H1 (cell line): ENCODE results near the gene RAB40C. TPM values are rescaled to one million over a fixed set of nuclear protein-coding genes. Genes with fewer than 3 reads are reported as not detected.

Experiments used
- E2F6 ChIP-seq: IDR thresholded peaks from 2 replicates; pipeline ENCODE4 v1.6.1; 2012; ENCODE audit warnings: inconsistent platforms
- EGR1 ChIP-seq: IDR thresholded peaks from 2 replicates; pipeline ENCODE4 v1.6.1; 2011; ENCODE audit warnings: low read depth, low read length, borderline replicate concordance
- FOSL1 ChIP-seq: IDR thresholded peaks from 2 replicates; pipeline ENCODE4 v1.6.1; 2011; ENCODE audit warnings: mild to moderate bottlenecking, low read depth, low read length, moderate library complexity; ENCODE audit not compliant: insufficient read depth
- HDAC6 ChIP-seq: IDR thresholded peaks from one replicate; pipeline ENCODE4 v1.7.1; 2012; ENCODE audit warnings: low read depth, mild to moderate bottlenecking, inconsistent platforms, low read length, moderate library complexity
- JUN ChIP-seq: IDR thresholded peaks from 2 replicates; pipeline ENCODE4 v1.6.1; 2011; ENCODE audit warnings: low read depth, mild to moderate bottlenecking, improper control_type of control experiment, low read length
- NRF1 ChIP-seq: IDR thresholded peaks from 2 replicates; pipeline ENCODE4 v1.6.1; 2011; ENCODE audit warnings: mild to moderate bottlenecking, low read depth, low read length, improper control_type of control experiment
- SIRT6 ChIP-seq: IDR thresholded peaks from one replicate; pipeline ENCODE4 v1.7.1; 2012; ENCODE audit warnings: low read length, inconsistent platforms
- polyA plus RNA-seq, 7 experiments: library from polyadenylated mRNA; depleted of rRNA in 3 of 7; stranded (reverse) in 5 of 7; unstranded in 2 of 7; fragments of >200 nt in 5 of 7; fragments of 200-250 nt in 2 of 7; gene quantifications; 1 replicate in 5 of 7; 2 replicates in 1 of 7; 4 replicates in 1 of 7; pipeline versions ENCODE4 v1.2.1 to v1.2.3, GENCODE V29; 2011 to 2013; ENCODE audit warnings: missing spikeins in 2 of 7, mixed read lengths in 2 of 7
- total RNA-seq: library from RNA; stranded (reverse); fragmentation: NEBNext Ultra II Directional; extraction: Animal tissue kit (Norgen Biotek cat#: 25700); gene quantifications from 2 replicates; pipeline ENCODE4 v1.2.1, GENCODE V29; 2021

RAB40C gene
- total and polyA plus RNA-seq, 2 of the 8 experiments (the other 6 are each of a cell fraction or from before 2014, with no cell fraction given), result 13.9 to 15.6 TPM

- TF ChIP-seq JUN, result no peak
- no peak for TF ChIP-seq E2F6
- no peak for TF ChIP-seq HDAC6
- TF ChIP-seq SIRT6, result no peak
- no peak for TF ChIP-seq FOSL1
- TF ChIP-seq NRF1, result no peak
- TF ChIP-seq EGR1, result no peak
Observed at GRCh38 chr16:660132-660458, 70.2 kb downstream of the RAB40C start (continued).
